SK-N-SH (cell line): ENCODE measurements around the gene DRD4. TPM values are rescaled to one million over a fixed set of nuclear protein-coding genes. Genes with fewer than 3 reads are reported as not detected.
A peak's percentile ranks its signal among the peaks of the same experiment; 100 is the strongest.

Experiments
- CTCF ChIA-PET: fragments of 300-600, 350-600 bp; formaldehyde crosslinking; extraction: SDS; loops from one replicate; lab custom pipeline; 2021; lab: Yijun Ruan, JAX
- POLR2A ChIA-PET: fragments of 350-600 bp; sonication (Branson Sonifier 250); formaldehyde crosslinking; extraction: SDS; loops from one replicate; lab custom pipeline; 2020; ENCODE audit warnings: antibody characterized with exemption, inconsistent platforms; lab: Yijun Ruan, JAX
- DNase-seq: peaks from one replicate; pipeline ENCODE4 v3.0.0; 2012
- H2AFZ ChIP-seq: fragments of 200-600 bp; sonication (generic); 2 replicates; pipeline ENCODE4 v1.8.1; 2016; ENCODE audit warnings: antibody characterized with exemption, mild to moderate bottlenecking, low read depth
- H3F3A ChIP-seq: fragments of 200-600 bp; sonication (generic); replicated peaks from 2 replicates; pipeline ENCODE3; 2016; ENCODE audit warnings: antibody characterized with exemption, mild to moderate bottlenecking; ENCODE audit not compliant: insufficient read depth
- H3K27ac ChIP-seq, 2 experiments: fragments of 200-500 bp in 1 of 2; fragments of 200-600 bp in 1 of 2; sonication (Bioruptor generic) in 1 of 2; sonication (generic), shearing (Covaris generic) in 1 of 2; 2 replicates each; pipeline versions ENCODE4 v1.5.1 to v1.6.1; 2014 to 2016; ENCODE audit warnings: low read depth in 2 of 2, inconsistent platforms in 1 of 2, low read length in 1 of 2, mild to moderate bottlenecking in 1 of 2, mixed read lengths in 1 of 2
- H3K27me3 ChIP-seq: fragments of 200-600 bp; sonication (generic), shearing (Covaris generic); 2 replicates; pipeline ENCODE4 v1.6.1; 2016; ENCODE audit warnings: mixed run types; ENCODE audit not compliant: insufficient read depth
- H3K36me3 ChIP-seq, 2 experiments: fragments of 200-500 bp in 1 of 2; fragments of 200-600 bp in 1 of 2; sonication (Bioruptor generic) in 1 of 2; sonication (generic) in 1 of 2; replicated peaks in 1 of 2; 2 replicates each; pipeline versions ENCODE3 to v1.5.1; 2014 to 2016; ENCODE audit warnings: low read length in 1 of 2, mild to moderate bottlenecking in 1 of 2; ENCODE audit not compliant: insufficient read depth in 2 of 2, control insufficient read depth in 1 of 2
- H3K4me1 ChIP-seq, 2 experiments: fragments of 200-500 bp in 1 of 2; fragments of 200-600 bp in 1 of 2; sonication (Bioruptor generic) in 1 of 2; sonication (generic), shearing (Covaris generic) in 1 of 2; 2 replicates each; pipeline versions ENCODE4 v1.5.1 to v1.6.1; 2014 to 2016; ENCODE audit warnings: low read depth in 1 of 2, low read length in 1 of 2, mixed run types in 1 of 2; ENCODE audit not compliant: insufficient read depth in 2 of 2, control insufficient read depth in 1 of 2
- H3K4me2 ChIP-seq: fragments of 200-600 bp; sonication (generic), shearing (Covaris generic); 2 replicates; pipeline ENCODE4 v1.6.1; 2017; ENCODE audit warnings: mixed run types
- H3K4me3 ChIP-seq, 2 experiments: fragments of 200-500 bp in 1 of 2; fragments of 200-600 bp in 1 of 2; sonication (Bioruptor generic) in 1 of 2; sonication (generic), shearing (Covaris generic) in 1 of 2; 2 replicates each; pipeline versions ENCODE4 v1.5.1 to v1.8.1; 2014 to 2016; ENCODE audit warnings: low read depth in 2 of 2, inconsistent platforms in 1 of 2, low read length in 1 of 2, mild to moderate bottlenecking in 1 of 2, mixed read lengths in 1 of 2, moderate library complexity in 1 of 2
- H3K79me2 ChIP-seq: fragments of 200-600 bp; sonication (generic); 2 replicates; pipeline ENCODE4 v1.8.1; 2017; ENCODE audit warnings: mild to moderate bottlenecking; ENCODE audit not compliant: insufficient read depth
- H3K9ac ChIP-seq: fragments of 200-600 bp; sonication (generic); 2 replicates; pipeline ENCODE4 v1.6.1; 2017; ENCODE audit warnings: mixed run types
- H3K9me2 ChIP-seq: fragments of 200-600 bp; sonication (generic); 2 replicates; pipeline ENCODE4 v1.6.1; 2017; ENCODE audit warnings: mixed run types
- H3K9me3 ChIP-seq: fragments of 200-600 bp; sonication (generic); 2 replicates; pipeline ENCODE4 v1.6.1; 2017; ENCODE audit warnings: mixed run types, mild to moderate bottlenecking, moderate library complexity
- H4K20me1 ChIP-seq: fragments of 200-600 bp; sonication (generic); 2 replicates; pipeline ENCODE4 v1.6.1; 2017; ENCODE audit warnings: mild to moderate bottlenecking, mixed run types; ENCODE audit not compliant: insufficient read depth
- EZH2phosphoT487 ChIP-seq: fragments of 200-600 bp; sonication (generic); IDR thresholded peaks from 2 replicates; pipeline ENCODE4 v1.6.1; 2017; ENCODE audit warnings: low read depth, mixed run types, mild to moderate bottlenecking, antibody characterized with exemption, moderate library complexity, borderline replicate concordance
- FOXJ3 ChIP-seq: sonication (generic); formaldehyde crosslinking; IDR thresholded peaks from 2 replicates; pipeline ENCODE4 v1.5.1; 2020; ENCODE audit warnings: mild to moderate bottlenecking, missing genetic modification reagents
- MXI1 ChIP-seq: IDR thresholded peaks from 2 replicates; pipeline ENCODE4 v1.6.1; 2012; ENCODE audit warnings: mild to moderate bottlenecking, low read depth, low read length, improper control_type of control experiment
- NFIC ChIP-seq: IDR thresholded peaks from 2 replicates; pipeline ENCODE4 v1.4.0; 2012; ENCODE audit warnings: borderline replicate concordance
- POLR2AphosphoS5 ChIP-seq: IDR thresholded peaks from 2 replicates; pipeline ENCODE4 v1.6.1; 2012; ENCODE audit warnings: low read depth, low read length
- RAD21 ChIP-seq: IDR thresholded peaks from 2 replicates; pipeline ENCODE4 v1.6.1; 2012; ENCODE audit warnings: mild to moderate bottlenecking, low read length
- RXRA ChIP-seq: IDR thresholded peaks from 2 replicates; pipeline ENCODE4 v1.4.0; 2012; ENCODE audit warnings: low read depth, mild to moderate bottlenecking, borderline replicate concordance
- WGBS: methylation state at CpG from one replicate; pipeline ENCODE4 v1.1.6; 2017; ENCODE audit warnings: low lambda C conversion rate; 5-methylcytosine and 5-hydroxymethylcytosine counted together
- polyA plus RNA-seq, 3 experiments: library from polyadenylated mRNA; depleted of rRNA; stranded (reverse); fragments of >200 nt; gene quantifications; 2 replicates each; pipeline ENCODE4 v1.2.3, GENCODE V29; 2012
- TF ChIP-seq, protein P1 (sequence below): fragments of 200-600 bp; sonication (generic); IDR thresholded peaks from 2 replicates; pipeline ENCODE4 v1.6.1; 2017; ENCODE audit warnings: antibody characterized with exemption, mild to moderate bottlenecking, moderate library complexity
- TF ChIP-seq, protein P2 (sequence below): IDR thresholded peaks from 2 replicates; pipeline ENCODE4 v1.6.1; 2012; ENCODE audit warnings: mild to moderate bottlenecking, low read depth, low read length, moderate library complexity

Gene DRD4
- polyA plus RNA-seq, 1 of the 3 experiments (the other 2 are of a cell fraction), result not detected

DNA sequence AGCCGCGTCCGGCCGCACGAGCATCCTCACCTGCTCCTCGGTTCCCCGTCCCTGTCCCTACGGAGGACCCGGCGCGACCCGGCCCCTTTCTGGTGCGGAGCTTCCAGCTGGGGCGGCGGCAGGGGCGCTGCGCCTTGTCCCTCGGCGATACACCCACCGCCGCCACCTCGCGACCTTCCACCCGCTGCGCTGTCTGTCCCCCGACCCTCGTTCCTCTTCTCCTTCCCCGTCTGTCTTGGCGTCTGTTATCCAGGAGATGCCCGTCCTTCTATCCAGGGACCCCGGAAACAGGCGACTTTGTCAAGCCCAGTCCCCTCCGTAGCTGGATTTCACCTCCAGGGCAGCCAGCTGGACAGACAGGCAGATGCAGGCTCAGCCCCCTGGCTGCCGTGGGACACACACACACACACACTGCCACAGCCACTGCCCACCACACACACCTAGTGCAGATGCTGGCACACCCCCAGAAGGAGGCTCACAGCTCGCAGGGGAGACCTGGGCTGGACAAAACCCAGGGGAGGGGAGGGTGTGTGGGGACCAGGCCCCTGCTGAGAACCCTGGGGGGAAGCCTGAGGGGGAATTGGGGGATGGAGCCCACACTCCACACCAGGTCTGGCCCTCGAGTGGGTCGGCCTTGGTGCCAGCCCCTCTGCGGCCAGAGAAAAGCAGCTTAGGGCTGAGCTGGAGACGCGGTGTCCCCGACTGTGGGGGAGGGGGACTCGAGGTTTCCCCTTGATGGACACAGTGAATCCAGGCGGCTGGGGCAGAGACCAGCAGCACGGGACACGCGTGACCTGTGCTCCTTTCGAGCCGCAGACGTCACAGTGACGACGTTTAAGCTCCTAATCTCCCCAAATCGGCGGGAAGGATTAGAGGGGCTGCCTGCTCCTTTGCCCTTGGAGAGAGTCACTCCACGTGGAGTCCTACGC lies 788 bp downstream of the DRD4 start:
- CTCF ChIA-PET, result interaction anchor here (0.5 to 1.5 kb wide), 6 partner anchors 44 to 157 kb away, joined by 3 to 4 read pairs (median 3); no protein-coding TSS in a partner anchor
- H3K4me3 ChIP-seq, result peak overlapping the region in 1 of 2 experiments; percentile 28; a peak in 1 of 4 replicates
- H3K4me2 ChIP-seq, result no peak overlapping the region

More for the DNA sequence above, 788 bp downstream of the DRD4 start:
- peaks cover 5% of the 10 kb centered on the region for H3F3A ChIP-seq
- H3K36me3 ChIP-seq, result no peaks in the 10 kb centered on the region
- WGBS, result 89% methylated on average over 47 of the region's 55 CpGs
- no peak overlapping the region for H3K27ac ChIP-seq
- TF ChIP-seq NFIC, result no peak
- TF ChIP-seq, protein P1, sequence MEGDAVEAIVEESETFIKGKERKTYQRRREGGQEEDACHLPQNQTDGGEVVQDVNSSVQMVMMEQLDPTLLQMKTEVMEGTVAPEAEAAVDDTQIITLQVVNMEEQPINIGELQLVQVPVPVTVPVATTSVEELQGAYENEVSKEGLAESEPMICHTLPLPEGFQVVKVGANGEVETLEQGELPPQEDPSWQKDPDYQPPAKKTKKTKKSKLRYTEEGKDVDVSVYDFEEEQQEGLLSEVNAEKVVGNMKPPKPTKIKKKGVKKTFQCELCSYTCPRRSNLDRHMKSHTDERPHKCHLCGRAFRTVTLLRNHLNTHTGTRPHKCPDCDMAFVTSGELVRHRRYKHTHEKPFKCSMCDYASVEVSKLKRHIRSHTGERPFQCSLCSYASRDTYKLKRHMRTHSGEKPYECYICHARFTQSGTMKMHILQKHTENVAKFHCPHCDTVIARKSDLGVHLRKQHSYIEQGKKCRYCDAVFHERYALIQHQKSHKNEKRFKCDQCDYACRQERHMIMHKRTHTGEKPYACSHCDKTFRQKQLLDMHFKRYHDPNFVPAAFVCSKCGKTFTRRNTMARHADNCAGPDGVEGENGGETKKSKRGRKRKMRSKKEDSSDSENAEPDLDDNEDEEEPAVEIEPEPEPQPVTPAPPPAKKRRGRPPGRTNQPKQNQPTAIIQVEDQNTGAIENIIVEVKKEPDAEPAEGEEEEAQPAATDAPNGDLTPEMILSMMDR, result no peak
- no peak for TF ChIP-seq POLR2AphosphoS5
- no peak for TF ChIP-seq RXRA
- TF ChIP-seq RAD21, result no peak
- no peak for TF ChIP-seq FOXJ3 (CRISPR knock-in tag)
- TF ChIP-seq, protein P2, sequence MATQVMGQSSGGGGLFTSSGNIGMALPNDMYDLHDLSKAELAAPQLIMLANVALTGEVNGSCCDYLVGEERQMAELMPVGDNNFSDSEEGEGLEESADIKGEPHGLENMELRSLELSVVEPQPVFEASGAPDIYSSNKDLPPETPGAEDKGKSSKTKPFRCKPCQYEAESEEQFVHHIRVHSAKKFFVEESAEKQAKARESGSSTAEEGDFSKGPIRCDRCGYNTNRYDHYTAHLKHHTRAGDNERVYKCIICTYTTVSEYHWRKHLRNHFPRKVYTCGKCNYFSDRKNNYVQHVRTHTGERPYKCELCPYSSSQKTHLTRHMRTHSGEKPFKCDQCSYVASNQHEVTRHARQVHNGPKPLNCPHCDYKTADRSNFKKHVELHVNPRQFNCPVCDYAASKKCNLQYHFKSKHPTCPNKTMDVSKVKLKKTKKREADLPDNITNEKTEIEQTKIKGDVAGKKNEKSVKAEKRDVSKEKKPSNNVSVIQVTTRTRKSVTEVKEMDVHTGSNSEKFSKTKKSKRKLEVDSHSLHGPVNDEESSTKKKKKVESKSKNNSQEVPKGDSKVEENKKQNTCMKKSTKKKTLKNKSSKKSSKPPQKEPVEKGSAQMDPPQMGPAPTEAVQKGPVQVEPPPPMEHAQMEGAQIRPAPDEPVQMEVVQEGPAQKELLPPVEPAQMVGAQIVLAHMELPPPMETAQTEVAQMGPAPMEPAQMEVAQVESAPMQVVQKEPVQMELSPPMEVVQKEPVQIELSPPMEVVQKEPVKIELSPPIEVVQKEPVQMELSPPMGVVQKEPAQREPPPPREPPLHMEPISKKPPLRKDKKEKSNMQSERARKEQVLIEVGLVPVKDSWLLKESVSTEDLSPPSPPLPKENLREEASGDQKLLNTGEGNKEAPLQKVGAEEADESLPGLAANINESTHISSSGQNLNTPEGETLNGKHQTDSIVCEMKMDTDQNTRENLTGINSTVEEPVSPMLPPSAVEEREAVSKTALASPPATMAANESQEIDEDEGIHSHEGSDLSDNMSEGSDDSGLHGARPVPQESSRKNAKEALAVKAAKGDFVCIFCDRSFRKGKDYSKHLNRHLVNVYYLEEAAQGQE, result no peak
- TF ChIP-seq EZH2phosphoT487, result no peak
- TF ChIP-seq MXI1, result no peak
- H3K79me2 ChIP-seq, result no peaks in the 10 kb centered on the region
- DNase-seq, result peak; percentile 73
- POLR2A ChIA-PET, result interaction anchor here (1.0 to 1.1 kb wide), 2 partner anchors 58 to 63 kb away, joined by 3 read pairs; partner anchors contain the start of genes DEAF1 and TMEM80
- H3K9me2 ChIP-seq, result no peaks in the 10 kb centered on the region
- H4K20me1 ChIP-seq, result peaks cover 7% of the 10 kb centered on the region; the same call in 1 of the 2 replicates
- no peaks in the 10 kb centered on the region for H3K9me3 ChIP-seq
- no peaks in the 10 kb centered on the region for H3K27me3 ChIP-seq
- H3K4me1 ChIP-seq, result peaks cover 0 to 12% of the 10 kb centered on the region in 2 experiments; a peak in 1 of 4 replicates
- no peak overlapping the region for H2AFZ ChIP-seq
- no peak overlapping the region for H3K9ac ChIP-seq
